ENCODE results near the gene HOXB5.
A peak's percentile ranks its signal among the peaks of the same experiment; 100 is the strongest.

The HOXB5 gene

DNA sequence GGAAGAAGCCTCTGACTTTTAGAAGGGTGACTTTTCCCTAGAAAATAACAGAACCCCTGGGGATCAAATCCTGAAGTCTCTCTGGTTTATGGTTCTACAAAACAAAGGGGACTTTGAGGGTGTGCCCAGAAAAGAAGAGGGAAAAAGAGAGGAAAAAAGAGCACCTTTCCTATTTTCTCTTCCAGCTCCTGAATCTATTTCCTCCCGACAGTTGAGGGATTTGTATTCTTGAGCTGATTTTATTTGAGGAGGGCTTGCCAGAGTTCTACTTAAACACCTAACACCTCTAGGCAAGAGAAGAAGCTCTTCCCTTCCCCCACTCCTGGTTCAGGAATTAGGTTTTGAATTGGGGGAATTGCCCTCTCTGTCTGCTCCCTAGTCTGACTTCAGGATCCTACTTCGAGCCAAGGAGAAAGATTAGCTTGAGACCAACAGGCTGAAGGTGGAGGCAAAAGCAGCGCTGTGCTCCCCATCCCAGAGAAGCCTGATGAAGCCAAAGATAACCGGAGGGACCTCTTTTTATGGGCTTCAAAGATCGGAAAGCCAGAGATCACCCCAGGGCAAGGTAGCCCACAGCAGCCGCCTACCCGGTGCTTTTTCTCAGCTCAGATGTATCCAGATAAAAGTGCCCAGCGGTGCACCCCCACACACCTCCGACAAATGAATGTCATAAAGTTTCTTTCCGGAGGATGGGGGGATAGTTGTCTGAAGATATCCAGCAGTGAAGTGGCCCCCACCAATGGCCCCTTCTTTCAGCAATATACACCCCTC, 4.3 kb downstream of the HOXB5 start:
- no peak for DNase-seq

DNA sequence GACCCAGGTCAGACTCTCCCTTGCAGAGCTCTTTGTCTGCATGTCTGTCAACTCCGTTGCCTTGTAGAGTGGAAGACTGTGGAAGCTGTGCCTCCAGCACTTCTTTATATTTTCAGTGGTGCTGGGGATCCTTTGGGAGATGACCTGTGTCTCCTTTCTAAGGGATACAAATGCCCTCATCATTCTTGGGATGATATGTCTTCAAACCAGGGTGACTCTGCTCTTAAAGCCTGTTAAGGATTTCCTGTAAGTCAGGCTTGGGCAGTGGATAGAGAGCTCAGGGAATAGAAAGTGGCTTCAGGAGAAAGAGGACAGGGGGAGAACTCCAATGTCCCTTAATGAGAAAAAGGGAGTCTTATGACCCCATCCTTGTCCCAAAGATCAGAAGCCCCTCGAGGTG, 5.1 kb downstream of the HOXB5 start:
- no peak for DNase-seq

DNA sequence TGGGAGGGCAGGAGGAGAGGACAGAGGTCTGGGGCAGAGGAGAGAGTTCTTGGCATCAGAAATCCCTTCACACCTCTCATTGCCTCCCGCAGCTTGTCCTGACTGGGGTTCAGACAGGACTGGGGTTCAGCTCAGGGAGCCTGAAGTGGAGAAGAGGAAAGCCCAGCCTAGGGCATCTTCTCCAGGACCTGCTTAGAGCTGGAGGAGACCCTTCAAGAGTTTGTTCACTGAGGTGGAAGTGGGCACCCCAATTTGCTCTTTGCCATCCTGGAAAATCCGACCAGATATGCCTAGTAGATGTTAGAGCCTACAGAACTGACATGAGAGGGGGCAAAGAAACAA, 5.5 kb downstream of the HOXB5 start:
- DNase-seq, result no peak

DNA sequence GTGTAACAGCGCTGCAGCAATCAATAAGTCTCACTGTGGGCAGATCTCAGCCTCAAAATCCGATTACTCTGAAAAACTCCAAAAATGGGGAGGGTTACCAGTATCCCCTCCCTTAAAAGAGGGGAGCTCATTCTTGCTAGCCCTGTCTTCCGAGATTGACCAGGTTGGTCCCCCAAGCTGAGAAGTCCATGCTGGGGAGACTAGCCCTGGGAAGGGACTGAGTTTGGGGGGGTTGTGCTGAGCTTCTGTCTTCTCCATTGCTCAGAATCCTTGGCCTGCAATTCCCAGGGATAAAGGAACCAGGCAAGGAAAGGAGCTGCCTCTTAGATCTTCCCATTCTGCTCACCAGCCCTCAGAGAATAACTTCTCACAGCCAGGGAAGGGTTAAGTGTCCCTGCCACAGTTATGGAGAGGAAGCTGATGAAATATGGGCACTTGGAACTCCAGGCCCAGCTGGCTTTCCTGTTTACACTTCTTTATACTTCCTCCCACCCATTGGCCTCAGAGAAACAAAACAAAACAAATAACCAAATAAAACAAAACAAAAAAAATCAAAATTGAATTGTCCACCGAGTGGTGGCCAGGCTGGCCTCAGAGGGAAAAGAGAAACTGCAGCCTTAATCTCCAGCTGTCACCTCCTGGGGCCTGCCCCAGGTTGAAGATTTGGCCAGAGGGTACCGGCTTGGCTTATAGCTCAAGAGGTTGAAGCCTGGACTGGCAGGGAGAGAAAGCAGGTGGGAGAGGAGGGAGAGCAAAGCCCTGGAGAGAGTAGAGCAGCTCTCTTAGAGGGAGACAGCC, 6.1 kb downstream of the HOXB5 start:
- DNase-seq, result no peak

DNA sequence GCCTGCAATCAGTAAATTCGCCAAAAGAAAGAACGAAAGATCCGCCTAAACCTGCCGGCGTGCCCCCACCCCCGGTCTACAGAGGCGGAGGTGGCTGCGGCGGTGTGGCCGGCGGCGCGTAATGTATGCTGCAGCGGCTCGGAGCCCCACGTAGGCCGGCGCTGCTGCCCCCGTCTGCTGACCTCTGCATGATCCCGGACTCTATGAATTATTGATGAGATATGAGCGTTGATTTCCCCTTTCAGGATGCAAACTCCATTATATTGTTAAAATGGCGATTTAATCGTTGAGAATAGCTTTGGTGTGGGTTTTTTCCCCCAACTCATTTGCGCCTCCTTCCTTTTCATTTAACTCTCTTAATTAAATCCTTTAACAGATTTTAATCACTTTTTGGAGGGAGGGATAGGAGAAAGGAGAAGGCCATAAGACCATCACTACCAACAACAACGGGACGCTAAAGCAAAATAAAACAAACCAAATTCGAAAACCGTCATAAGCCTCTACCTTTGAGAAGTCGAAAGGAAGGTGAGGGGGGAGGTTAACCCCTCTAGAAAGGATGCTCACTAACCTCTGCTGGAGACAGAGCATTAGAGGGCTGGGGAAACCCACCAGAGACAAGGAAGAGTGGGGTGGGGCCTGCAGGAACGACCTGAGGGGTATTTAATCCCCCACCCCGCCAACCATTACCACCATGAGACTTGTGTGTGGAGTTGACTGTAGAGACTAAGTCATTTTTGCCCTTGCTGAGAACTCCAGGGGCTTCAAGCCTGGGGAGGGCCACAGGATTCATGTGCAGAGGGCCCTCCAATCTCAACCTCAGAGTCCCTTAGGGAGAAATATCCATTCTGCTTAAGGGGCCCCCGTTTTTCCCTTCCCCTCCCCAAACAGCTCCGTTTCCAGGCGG, 7.0 kb downstream of the HOXB5 start:
- DNase-seq, result no peak

DNA sequence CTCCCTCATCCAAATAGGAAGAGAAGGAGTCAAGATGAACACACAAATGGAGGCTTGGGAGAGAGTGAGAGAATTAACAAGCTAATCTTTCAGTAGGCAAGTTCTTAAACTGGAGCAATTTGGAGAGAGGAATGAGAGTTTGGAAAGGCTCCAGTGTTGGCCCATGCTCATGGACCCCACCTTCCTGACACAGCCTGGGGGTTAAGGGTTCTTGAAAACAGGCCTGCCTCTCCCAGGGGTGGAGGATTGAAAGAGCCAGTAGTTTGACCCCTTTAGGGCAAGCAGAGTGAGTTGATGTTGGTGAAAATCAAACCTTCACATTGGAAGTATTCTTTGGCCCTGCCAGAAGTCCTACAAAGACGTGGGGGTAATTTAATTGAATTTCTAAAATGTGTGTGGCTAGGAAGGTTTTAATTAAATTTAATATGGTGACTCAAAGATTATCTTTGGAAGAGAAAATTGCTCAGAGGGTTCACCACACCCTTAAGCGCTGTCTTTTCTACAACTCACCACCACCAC, 9.3 kb downstream of the HOXB5 start:
- DNase-seq, result peak; percentile 77

DNA sequence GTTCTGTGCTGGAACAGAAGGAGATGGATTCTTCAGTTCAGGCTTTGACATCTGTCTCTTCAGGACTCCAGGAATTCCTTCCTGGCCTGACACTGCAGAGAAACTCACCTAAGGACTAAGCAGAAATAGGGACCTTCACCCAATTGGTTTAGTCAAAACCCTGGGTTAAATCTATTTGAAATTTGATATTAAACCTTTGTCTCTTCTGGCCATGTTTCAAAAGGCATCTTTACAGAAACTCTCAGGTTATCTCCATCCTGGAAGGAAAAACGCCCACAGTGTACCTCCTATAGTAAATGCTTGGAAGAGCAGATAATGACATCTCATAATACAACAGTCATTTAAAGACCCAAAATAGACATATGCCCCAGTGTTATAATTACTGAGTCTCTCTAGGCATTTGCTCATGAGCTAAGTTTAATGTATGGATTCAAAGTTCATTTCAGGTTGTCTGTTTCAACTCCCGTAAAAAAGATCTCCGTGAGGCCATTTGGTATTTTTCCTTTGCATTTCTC, 9.8 kb downstream of the HOXB5 start:
- DNase-seq, result no peak

DNA sequence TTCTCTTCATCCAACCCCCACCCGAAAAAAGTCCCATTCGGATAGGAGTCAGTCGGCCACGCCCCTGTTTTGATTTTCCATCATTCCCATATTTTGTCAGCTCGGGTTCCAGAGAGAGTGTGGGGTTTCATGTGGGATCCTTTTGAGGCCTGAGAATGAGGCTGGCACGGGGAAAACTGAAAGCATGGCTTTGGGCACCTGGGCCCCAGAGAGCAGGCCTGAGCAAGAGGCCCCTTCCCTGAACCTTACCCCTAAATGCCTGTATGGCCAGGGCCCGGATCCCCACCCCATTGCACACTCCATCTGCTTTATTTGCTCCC, 10.9 kb downstream of the HOXB5 start:
- DNase-seq, result no peak

DNA sequence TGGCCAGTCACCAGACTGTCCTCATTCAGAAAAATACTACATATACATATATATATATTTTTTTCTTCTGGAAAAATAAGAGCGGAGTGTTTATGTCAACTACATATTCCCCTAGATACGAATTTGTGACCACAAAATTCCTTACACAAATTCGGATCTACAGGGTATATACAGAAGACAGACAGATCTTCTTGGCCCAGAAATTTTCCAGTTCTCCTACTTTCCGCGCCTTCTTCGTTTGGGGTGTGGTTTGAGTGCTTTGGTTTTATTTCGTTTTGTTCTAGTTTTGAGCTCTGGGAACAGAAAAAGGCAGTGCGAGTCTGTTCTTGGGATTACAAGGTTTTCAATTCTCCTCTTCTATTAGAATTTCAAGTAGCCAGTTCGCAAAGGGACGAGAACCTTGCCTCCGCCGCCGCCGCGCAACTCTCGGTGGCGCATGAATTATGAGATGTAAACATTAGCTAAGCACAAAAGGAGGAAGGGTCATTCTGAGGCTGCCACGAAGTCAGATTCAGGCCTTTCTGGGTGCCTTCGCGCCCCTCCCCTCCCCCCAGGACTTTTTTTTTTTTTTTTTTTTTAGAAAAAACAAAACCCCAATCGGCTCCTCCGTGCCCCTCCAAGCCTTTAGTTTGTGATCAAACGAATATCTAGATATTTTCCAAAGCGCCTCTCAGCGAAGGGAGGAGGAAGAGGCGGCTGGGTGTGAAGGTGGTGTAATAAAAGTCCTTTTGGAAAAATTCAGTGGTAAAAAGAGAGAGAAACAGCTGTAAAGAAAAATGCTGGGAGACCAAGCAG, 13.6 kb downstream of the HOXB5 start:
- peak; percentile 72 for DNase-seq

DNA sequence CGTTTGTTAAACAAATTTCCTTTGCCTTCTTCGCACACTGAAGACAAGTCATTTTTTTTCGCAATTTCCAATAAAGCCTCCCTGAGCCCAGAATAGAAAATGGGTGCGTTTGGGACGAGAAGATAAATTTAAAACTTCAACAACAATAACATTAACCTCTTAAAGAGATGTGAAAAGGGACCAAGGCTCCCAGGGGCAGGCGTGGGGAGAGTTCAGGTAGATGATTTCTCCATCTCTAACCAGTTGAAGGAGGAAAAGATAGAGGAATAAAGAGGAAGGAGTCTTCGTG, 14.2 kb downstream of the HOXB5 start:
- no peak for DNase-seq

DNA sequence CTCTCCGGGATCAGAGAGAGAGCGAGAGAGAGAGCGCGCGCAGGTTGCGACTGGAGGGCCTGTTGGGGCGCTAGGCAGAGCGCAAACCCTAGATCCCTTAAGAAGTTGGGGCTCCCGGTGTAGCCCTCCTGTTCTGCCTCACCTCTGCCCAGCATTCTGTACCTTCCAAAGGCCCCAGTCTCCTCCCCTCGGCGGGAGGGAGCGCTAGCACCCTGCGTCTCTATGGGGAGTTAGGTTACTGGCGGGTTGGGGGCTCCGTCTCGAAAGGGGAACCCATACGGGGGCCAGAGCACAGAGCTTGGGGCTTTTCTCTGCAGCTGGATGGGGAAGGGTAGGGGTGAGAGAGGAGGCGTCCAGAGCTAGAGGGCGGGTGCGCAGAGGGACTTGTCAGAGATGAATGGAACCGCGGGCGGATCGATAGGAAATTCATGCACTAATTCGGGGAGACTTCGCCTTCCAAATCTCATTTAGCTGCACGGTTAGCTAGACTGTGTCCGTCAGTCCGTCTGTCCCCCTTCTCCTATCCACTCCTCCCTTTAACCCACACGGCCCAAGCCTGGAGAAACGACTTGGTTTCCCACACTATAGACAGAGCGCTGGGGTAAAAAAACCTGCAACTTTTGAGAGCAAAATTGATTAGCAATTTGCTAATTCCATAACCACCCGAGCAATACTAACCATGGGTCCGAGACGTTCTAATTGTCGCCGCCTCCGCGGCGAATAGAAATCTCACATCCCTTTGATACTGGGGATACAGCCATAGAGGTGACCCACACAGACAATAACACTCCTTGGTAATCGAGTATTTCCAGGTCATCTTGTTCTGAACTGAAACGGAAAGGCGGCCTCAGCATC, 14.7 kb downstream of the HOXB5 start:
- no peak for DNase-seq

DNA sequence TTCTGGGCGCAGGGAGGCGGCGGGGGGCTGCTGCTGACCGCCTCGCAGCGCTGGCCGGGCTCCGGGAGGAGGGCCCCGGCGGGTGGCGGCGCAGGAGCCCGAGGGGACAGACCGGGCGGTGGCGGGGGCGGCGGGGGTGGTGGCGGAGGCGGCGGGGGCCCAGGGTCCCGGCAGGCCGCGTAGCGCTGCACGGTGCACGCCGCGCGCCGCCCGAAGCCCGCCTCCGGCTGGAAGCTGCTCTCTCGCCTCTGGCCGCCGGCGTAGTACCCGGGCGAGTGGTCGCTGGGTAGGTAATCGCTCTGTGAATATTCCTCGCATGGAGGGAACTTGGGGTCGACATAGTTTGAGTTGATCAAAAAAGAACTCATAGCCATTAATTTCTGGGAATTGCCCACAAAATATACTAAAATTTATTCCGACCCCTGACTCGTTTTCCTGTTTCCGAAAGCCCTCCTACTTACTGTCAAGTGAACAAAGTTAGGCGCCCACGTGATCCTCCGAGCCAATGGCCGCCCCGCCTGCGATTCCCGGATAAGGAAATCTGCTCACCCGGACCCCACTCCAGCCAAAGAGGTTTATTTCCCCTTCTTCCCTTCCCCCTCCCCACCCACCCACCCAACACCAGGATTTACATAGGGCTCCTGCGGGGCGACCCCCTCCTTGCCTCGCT, 15.5 kb downstream of the HOXB5 start, which contains the start of gene HOXB4:
Gene HOXB4 (minus strand): TSS at position 405 of the 670 bp plus-strand sequence. CDS start 31 bp downstream, at position 374.
- peak; percentile 86 for DNase-seq

DNA sequence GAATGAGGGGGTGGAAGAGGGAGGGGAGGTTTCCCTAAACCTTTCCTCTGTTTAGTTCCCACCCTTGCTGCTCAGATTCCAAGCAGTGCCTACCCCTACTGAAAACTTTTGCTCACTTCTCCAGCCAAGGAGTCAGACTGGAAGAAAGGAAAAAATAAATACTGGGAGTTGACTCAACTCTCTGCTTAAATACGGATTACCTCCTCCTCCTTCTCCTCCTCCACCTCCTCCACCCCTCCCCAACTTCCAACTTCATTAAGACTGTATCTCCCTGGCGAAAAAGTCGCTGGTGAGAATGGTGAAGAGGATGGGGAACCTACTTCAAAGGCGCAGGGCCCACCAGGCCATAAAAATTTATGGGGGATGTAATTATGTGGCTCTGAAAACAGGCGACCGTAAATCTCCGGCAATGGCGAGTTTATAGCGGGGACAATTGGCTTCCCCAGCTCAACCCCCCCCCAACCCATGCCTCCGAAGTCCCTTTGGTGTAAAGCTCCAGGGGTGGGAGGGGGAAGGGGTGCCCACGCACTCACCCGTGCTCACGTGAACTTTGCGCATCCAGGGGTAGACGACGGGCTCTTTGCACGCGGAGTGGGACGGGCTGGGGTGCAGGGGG, 16.1 kb downstream of the HOXB5 start:
- peak; percentile 77 for DNase-seq

DNA sequence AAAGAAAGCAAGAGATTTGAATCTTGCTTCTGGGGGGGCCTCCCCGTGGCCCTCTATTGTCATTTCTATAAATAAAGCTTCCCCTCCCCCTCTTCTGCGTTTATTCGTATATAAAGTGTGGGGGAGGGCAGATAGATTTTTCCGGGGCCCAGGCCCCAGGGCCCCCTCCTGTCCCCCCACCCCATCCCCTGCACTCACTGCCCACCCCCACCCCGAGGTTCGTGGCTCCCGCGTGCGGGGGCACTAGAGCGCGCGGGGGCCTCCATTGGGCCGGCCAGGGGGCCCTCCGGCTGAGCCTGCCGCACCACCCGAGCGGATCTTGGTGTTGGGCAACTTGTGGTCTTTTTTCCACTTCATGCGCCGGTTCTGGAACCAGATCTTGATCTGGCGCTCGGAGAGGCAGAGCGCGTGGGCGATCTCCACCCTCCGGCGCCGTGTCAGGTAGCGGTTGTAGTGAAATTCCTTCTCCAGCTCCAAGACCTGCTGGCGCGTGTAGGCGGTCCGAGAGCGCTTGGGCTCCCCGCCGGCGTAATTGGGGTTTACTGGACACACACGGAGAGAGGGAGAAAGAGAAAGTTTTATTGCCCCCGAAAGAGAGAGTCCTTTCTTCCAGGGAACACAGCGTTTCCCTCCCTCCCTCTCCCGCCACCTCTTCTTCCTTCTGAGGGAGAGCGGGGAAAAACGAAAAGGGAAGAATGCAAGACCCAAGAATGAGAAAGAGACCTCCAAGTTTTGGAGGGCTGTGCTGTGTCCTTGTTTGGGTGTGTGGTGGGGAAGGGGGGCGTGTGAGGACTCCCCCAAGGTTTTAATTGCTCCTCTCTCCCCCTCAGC, 16.9 kb downstream of the HOXB5 start:
- peak; percentile 74 for DNase-seq

DNA sequence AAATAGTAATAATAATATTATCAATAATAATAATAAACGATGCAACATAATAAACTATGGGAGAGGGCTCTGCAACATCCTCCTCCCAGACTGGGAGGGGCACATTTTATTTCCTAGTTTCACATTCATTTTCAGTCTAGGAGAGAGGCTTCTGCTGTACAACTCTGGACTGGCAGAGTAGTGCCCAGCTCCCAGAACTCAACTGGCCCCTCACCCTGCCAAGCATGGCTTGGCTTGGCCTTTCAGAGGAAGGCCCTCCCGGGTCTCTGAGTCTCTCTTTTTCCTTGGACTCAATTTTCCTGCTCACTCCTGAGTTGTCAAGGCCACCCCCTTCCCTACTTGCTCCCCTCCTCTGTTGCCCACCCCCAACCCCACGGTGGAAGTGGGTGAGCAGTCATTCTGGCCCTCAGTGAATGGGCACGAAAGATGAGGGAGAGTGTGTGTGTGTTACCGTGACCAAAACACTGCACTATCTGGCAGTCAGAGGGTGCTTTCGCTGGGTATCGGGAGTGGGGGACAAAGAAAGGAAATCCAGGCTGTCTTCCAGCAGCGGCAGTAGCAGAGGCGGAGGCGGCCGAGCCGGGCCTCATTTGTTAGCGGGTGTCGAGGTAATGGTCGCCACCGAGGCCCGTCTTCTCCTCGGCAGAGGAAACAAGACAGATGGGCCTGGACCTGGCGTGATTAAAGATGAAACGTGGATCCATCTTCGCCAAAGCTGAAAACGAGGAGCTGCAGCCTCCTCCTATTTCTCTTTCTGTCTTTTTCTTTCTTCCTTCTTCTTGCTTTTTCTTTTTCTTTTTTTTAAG, 17.7 kb downstream of the HOXB5 start:
- no peak for DNase-seq

DNA sequence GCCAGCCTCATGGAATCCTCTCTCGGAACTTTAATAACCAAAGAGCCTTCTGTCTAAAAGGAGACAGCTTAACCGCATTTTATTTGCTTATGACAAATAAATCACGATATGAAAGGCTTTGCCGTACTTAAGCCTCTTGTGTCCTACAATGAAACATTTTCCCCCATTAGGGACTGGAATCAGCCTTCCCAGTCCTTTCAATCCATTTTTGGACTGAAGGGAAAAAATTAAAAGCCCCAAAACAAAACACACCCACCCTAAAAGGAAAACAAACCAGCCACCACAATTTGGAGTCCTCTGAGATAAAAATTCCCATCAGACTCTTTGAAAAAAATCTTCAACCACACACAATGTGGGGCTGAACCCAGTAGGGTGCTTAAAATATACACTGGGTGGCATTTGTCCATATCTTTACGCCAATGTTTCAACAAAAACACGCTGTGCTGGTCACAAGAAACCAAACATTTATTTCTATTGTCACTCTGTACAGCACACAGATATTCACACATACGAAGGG, 18.5 kb downstream of the HOXB5 start:
- peak; percentile 90 for DNase-seq

DNA sequence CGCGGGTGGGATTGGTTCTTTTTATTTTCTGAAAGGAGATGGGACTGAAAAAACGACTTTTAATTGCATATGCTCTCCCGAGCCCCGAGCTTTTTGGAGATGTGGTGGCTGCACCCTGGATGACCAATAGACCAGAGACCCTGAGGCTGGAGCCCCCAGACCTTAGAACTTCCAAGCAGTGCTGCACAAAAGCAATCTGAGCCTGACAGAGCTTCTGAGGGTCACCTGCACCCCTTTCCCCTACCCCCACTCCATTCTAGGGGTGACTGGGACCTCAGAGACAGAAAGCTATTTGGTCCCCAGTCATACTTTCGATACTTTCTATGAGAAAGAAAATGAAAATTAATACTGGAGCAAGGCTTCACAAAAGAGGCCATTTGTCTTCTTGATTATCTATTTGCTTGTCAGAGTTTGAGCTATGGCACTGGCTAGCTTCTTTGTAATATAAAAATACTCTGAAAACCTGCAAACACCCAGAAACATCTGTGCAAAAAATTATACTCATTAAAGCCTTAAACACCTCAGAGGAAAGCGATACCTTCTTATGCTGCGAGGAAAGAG, 19.0 kb downstream of the HOXB5 start:
- no peak for DNase-seq

Data from fibroblast of skin of abdomen (primary cell).